ENCODE measurements around the gene CX3CL1. TPM values are rescaled to one million over a fixed set of nuclear protein-coding genes. Genes with fewer than 3 reads are reported as not detected.

Gene CX3CL1
- total and polyA plus RNA-seq, 2 donors (not counting 3 experiments of a cell fraction or from before 2014, with no cell fraction given) = 2.0 to 2.3 TPM

DNA sequence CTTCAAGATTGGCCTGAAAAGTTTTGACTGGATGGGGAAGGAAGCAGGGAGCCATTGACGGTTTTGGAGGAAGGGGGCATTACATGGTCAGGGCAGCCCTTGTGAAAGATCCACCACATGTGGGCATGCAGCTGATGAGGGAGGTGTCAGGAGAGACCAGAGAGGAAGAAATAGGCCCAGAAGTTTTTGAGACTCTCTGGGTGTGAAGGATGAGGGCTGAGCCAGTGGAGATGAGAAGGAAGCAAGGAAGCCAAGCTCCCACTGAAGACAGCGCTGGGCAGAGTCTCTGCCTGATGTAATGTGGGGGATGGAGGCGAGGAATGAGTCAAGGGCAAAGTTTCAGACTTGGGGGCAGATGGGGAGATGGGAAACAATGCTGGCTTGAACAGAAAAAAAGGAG is 32.8 kb downstream of the CX3CL1 start:
- peaks cover 0 to 3% of the 10 kb centered on the region in 2 experiments for H3K27me3 ChIP-seq (ENCODE audit: control insufficient read depth in 2 of 2, insufficient read depth in 2 of 2, low read length in 2 of 2)
- ChIA-PET POLR2A (no interaction called here), CTCF (interaction anchor here (1.4 to 1.8 kb wide), 3 partner anchors 8 to 87 kb away, joined by 3 to 17 read pairs (median 5); no protein-coding TSS in a partner anchor)
- no peak for TF ChIP-seq POLR2A (IDR thresholded peaks at IDR 0.05; ENCODE audit: low read depth, low read length)
- no peak for TF ChIP-seq MYC (IDR thresholded peaks at IDR 0.05; ENCODE audit: low read depth, low read length)
- TF ChIP-seq JUN (IDR thresholded peaks at IDR 0.05; ENCODE audit: borderline replicate concordance, insufficient read depth, insufficient read length, low read depth) = no peak
- TF ChIP-seq MAX (IDR thresholded peaks at IDR 0.05; ENCODE audit: insufficient read depth, insufficient read length) = no peak
- no peak for TF ChIP-seq POLR2AphosphoS5 (IDR thresholded peaks at IDR 0.05; ENCODE audit: insufficient read depth, low read depth, low read length)
- no peak for TF ChIP-seq FOS (IDR thresholded peaks at IDR 0.05; ENCODE audit: borderline replicate concordance, insufficient read depth, low read length)
- no peak for TF ChIP-seq GATA2 (IDR thresholded peaks at IDR 0.05; ENCODE audit: insufficient read depth, insufficient read length, low read depth, low read length)
- TF ChIP-seq EZH2 (IDR thresholded peaks at IDR 0.05; ENCODE audit: borderline replicate concordance, low read depth, low read length, severe bottlenecking) = no peak
- no peak for TF ChIP-seq CTCF (IDR thresholded peaks at IDR 0.05; ENCODE audit: extremely low read depth in 1 of 2, insufficient read depth in 1 of 2, low read depth in 1 of 2, low read length in 2 of 2)
- no peaks in the 10 kb centered on the region for H3K36me3 ChIP-seq (ENCODE audit: control insufficient read depth in 2 of 2, extremely low read depth in 1 of 2, insufficient read depth in 2 of 2, low read length in 2 of 2)
- H3K4me3 ChIP-seq (replicated peaks in 1 of 3; ENCODE audit: insufficient read depth in 1 of 3, low read depth in 1 of 3, low read length in 3 of 3) = no peak overlapping the region
- H3K79me2 ChIP-seq (ENCODE audit: control insufficient read depth, insufficient read depth, low read length) = no peaks in the 10 kb centered on the region
- no peaks in the 10 kb centered on the region for H4K20me1 ChIP-seq (replicated peaks; ENCODE audit: control insufficient read depth, extremely low read depth, insufficient read depth, low read length)
- no peak overlapping the region for H3K27ac ChIP-seq (ENCODE audit: insufficient read depth, low read depth, low read length)
- DNase-seq (ENCODE audit: low read depth, low spot score) (no peak), FAIRE-seq (no peak)
- H3K9me3 ChIP-seq (replicated peaks; ENCODE audit: control insufficient read depth, insufficient read depth, low read length) = no peaks in the 10 kb centered on the region
- H3K9ac ChIP-seq (replicated peaks; ENCODE audit: extremely low read depth, insufficient read depth, low read length) = no peak overlapping the region
- intact Hi-C loops (cut with micrococcal nuclease) (no loop called here), dilution Hi-C loops (cut with MboI; ENCODE audit: extremely low pct_ligation_motif_present, low sequenced_read_pairs) (loop anchor here (25.0 kb wide), 1 partner anchor 93 kb away; no protein-coding TSS in a partner anchor)
- H2AFZ ChIP-seq (ENCODE audit: low read depth, low read length) = no peak overlapping the region
- H3K4me1 ChIP-seq (ENCODE audit: control insufficient read depth, extremely low read depth, insufficient read depth, low read length) = peaks cover 10% of the 10 kb centered on the region
- no peaks in the 10 kb centered on the region for H3K9me1 ChIP-seq (replicated peaks; ENCODE audit: control insufficient read depth, extremely low read depth, insufficient read depth, low read length)
- no TSS peak for BruUV-seq (replicated peaks)
- H3K4me2 ChIP-seq (ENCODE audit: insufficient read depth, low read length) = no peak overlapping the region

All from endothelial cell of umbilical vein (primary cell).